Fibroblast of skin of right biceps (primary cell): ENCODE results near the gene PDE9A.

Experiments used
- DNase-seq: peaks from one replicate; pipeline ENCODE4 v3.0.0-alpha.2; 2013

Gene PDE9A

DNA sequence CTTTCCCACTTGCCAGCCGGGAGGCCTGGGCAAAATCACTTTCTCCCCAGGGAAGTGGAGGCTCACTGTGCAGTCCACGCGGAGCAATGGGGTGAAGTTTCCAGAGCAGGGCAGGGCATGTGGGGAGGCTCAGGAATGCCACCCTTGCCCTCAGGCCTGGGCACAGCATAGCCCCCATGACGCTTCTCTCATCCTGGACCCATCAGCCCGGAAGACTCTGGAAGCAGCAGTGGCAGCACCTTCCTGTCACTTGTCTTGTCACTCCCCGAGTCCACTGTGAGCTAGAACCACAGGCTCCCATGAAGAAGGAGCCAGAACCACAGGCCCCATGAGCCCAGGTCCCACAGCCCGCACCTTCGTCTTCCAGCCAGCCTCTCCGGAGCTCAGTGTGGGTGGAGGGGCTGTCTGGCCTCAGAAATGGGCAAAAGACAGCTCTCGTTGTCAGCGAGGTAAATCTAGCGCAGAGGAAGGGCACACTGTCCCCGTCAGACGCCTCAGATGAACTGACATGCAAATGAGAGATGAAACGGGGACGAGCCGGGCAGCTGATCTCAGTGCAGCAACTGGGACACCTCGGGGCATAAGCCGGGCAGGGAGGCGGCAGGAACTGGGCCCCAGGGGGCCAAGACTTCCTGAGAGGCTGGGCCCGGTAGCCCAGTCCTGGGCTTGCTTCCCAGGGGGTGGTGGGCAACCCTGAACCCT lies 6.1 kb downstream of the PDE9A start:
- DNase-seq, result no peak

DNA sequence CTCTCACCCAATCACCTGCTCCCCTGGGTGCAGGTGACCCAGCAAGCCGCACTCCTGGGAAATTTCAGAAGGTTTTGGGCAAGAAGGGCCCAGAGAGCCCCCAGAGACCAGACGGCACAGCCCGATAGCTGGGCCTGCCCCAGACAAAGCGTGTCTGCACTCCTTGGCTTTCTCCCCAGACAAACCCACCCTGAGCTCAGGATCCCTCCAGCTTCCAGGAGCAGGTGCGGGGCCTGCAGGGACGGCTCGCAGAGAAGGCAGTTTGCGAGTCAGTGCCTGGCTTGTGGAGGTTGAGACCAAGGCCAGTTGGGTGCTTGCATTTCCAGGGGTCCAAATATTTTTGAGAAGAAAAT lies 6.7 kb downstream of the PDE9A start:
- no peak for DNase-seq

DNA sequence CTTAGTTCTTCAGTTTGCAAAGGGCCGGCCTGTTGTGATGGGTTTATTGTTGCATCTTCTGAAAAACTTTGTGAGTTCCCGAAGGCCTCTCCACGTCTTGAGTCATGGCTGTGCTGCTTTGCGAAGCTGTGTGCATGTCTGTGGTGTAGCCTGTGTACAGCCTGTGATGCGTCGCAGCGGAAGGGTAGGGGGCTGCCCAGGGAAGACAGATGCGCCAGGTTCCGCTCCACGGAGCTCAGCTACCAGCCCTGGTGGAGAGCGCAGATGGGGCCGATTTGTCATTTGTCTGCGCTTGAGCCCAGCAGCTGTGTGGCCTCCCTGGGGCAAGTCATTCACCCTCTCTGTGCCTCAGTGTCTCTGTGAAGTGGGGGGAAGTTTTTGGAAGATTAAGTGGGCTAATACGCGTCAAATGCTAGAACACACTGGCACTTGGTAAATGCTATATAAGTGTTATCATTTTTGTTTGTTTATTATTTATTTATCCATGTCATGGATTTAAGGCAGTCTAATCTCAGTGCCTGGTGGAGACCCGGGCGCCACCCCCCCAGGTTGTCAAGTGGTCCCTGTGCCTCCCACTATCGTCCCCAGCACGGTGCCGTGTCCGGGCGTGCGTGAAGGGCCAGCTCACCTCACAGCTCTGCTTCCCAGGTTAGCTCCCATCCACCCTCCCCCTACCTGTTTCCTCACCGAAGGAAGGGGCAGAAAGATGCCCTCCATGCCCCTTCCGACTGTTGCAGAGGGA lies 8.4 kb downstream of the PDE9A start:
- no peak for DNase-seq

DNA sequence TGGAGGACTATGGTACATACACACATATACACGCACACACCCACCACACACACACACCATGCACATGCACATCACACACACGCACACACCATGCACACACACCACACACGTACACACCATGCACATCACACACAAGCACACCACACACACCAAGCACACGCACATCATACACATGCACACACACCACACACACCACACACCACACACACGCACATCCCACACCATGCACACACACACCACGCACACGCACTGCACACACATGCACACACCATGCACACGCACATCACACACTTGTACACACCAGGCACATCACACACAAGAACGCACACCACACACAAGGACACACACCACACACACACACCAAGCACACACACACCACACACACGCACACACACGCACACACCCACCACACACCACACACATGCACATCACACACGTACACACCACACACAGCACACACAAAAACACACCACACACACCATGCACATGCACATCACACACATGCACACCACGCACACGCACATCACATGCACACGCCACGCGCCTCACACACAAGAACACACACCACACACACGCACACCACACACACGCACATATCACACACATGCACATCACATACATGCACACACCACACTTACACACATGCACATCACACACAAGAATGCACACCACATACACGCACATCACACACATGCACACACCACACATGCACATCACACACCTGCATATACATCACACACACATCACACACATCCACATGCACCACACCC lies 9.2 kb downstream of the PDE9A start:
- no peak for DNase-seq

DNA sequence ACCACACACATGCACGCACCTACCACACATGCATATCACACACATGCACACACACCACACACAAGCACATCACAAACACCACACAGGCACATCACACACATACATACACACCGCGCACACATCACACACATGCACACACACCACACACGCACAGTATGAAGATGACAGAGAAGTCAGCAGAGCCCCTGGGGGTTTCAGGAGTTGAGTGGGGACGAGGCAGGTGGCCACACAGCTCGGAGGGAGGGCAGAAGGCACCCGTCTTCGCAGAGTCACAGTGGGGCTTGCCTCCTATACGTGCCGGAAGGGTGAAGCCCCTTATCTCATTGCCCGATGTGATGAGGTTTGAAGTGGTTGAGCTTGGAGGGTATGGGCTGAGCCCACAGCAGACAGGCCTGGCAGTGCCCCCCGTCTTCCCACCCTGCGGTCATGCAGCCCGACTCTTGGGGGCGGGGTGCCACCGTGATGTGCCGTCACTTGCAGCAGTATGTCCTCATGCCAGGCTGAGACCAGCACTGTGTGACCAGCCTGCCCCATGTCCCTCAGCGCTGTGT lies 9.9 kb downstream of the PDE9A start:
- no peak for DNase-seq

DNA sequence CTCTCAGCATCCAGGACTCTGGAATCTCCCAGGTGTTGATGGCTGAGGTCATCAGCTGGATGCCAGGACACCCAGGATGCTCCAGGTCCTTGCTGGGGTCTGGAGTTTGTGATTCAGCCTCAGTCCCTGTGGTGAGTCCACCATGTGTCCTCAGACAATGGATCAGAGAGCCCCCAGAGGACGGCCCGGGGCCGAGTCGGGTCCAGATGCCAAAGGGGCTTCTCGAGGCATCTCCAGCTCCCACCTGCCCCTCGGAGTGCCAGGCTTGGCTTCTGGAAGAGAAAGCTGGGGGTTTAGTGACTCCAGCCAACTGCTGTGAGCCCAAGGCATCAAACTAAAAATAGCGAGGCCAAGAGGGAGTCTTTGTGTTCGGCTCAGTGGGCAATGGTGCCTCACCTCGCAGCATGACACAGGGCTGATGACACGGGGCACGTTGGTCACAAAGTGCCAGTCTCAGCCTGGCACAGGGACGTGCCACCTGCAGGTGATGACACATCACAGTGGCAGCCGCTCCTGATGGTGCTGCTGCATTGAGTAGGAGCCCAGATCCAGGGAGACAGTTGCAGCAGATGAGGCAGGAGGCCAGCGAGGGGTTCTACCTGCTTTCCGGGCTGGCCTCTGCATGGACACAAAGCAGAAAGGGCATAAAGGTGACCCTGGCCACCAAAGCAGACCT lies 10.6 kb downstream of the PDE9A start:
- no peak for DNase-seq

DNA sequence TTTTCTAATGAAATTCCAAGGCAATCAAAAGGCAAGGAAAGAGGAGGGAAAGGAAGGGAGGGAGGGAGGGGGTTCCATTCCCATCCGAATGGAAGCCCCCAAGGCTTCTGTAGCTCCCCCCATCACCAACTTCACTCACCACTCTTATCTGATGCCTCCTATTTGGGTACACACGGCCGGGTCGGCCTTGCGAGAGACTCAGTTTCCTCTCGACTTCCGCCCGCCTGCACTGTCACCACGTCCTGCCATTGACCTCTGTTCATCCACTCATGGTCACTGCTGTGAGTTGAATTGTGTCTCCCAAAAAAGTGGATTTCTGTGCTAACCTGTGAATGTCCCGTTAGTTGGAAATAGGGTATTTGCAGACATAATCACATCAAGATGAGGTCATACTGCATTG lies 11.2 kb downstream of the PDE9A start:
- DNase-seq, result no peak

DNA sequence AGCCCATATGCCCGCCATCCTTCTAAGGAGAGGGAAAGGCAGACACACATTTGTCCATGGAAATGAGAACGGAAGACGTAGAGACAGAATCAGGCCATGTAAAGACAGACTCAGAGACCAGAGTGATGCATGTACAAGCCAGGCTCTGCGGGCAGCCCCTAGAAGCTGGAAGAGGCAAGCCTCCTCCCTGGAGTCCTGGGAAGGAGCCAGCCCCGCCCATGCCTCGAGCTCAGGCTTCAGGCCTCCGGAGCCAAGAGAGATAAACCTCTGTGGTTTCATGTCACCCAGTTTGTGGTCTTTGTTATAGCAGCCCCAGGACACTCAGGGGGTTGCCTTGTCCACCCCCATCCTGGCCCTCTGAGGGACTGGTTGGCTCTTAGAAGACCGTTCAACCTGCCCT lies 11.6 kb downstream of the PDE9A start:
- no peak for DNase-seq

DNA sequence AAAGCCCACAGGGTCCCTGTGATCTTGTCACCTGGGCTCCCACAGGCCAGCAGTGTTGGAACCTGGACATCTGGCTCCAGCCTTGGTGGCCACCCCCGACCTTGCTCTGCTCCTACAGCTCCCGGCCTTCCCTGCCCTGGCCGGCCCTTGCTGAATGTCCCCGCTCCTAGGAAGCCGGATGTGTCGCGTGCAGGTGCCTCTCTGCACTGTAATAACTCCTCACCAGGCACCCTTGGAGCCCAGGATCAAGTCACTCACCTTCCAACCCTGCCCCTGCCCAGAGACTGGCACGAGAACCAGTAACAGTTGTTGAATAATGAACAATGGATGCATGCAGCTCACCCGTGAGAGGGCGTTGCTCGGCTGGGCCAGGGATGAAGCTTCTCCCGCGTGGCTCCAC lies 12.1 kb downstream of the PDE9A start:
- DNase-seq, result no peak

DNA sequence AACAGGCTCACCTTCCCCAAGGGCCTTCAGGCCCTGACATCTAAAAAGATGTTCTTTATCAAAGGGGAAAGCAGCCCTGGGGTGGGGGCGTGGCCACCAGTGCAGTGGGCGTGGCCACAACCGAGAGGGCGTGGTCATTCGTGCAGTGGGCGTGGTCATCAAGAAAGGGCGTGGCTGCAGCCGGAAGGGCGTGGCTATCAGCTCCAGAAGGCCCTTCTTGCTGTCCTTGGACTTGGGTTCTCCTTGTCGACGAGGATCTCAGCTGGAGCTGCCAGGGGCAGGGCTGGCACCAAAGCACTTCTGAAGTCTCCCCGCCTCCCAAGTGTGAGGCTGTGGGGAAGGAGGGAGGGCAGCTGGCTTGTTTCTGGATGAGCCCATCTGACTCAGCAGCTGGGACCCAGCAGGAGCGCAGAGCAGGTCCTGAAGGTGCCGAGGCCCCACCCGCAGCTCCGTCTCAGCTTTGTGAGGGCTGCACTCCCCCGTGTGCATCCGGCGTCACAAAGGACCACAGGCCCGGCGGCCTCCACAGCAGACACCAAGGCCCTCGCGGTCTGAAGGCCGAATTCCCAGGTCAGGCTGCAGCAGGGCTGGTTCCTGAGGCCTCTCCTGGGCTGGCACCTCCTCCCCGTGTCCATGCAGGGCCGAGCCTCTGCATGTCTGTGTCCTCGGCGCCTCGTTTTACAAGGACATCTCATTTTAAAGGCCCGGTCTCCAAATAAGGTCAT lies 12.8 kb downstream of the PDE9A start:
- DNase-seq, result no peak

DNA sequence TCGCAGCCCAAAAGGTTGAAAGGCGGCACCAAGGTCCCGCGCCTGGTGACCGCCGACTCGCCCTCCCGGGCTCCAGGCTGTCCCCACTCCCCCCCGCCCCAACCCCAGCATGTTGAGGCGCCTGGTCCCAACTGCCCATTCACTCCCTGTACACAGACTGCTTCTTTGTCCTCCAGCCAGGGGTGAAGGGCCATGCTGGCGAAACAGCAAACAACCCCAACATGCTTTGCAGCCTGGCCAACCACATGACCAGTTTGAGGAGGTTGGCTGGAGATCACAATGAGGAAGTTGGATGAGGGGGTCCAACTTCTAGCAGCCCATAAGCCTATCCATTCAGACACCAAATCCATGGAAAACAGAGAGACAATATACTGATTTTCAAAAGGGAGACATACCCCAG lies 13.5 kb downstream of the PDE9A start:
- no peak for DNase-seq

DNA sequence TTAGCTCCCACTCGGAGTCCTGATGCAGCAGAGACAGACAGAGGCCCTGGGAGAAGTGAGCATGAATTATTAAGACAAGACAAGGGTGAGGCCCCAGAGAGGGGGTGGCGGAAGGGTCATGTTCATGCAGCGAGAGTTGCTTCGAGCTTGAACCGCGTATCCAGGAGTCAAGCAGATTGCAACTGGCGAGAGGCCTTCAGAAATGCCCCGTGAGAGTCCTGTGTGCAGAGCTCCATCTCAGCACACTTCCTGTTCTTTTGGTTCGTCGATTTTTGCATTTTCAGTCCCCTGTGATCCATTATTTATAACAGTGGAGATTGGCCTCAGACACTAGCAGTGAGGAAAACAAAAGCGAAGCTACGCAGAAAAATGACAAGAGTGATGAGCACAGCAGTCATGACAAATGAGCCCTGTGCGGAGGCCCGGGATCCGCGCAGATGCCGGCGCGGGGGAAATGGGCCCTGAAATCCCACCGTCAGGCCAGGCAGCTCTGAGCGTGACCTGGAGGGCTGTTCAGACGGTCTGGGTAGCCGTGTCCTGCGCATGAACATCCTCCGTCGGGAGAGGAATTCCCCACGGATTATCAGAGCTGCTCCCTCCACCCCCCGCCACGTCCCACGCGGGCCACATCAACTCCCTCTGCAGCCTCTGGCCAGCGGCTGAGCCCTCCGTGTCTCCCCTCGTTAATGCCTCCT lies 15.0 kb downstream of the PDE9A start:
- no peak for DNase-seq

DNA sequence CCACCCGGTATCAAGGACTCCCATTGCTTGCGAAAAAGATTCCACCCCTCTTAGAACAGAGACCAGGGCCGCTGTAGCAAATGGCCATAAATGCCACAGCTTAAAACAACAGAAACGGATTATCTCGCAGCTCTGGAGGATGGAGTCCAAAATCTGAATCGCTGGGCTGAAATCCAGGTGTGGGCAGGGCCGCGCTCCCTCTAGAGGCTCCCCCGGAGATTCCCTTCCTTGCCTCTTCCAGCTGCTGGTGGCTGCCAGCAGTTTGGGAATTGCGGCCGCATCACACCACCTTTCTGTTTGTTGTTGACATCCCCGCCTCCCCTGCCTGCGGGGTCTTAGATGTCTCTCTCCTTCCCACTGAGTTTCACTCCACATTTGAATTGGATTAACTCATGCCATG lies 15.6 kb downstream of the PDE9A start:
- DNase-seq, result no peak

DNA sequence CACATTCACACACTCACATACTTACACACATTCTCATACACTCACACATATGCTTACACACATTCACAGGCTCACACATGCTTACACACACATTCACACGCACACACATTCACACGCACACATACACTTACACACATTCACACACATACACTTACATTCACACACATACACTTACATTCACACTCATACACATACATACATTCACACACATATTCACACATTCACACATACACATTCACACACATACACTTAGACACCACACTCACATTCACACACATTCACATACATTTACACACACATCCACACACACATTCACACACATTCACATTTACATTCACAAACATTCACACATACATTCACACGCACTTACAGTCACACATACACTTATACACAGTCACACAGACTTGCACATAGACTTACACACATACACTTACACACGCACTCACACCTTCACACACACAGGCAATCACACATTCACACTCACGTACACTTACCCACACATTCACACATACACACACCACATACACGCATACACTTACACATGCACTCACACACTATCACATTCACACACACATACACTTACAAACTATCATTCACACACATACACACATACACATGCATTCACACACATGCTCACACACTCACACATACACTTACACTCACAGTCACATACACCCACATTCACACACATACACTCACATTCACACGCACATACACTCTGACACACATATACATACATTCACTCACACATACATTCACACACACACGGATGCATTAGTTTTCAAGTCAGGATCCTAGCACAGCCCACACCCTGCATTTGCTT lies 16.8 kb downstream of the PDE9A start:
- DNase-seq, result no peak

DNA sequence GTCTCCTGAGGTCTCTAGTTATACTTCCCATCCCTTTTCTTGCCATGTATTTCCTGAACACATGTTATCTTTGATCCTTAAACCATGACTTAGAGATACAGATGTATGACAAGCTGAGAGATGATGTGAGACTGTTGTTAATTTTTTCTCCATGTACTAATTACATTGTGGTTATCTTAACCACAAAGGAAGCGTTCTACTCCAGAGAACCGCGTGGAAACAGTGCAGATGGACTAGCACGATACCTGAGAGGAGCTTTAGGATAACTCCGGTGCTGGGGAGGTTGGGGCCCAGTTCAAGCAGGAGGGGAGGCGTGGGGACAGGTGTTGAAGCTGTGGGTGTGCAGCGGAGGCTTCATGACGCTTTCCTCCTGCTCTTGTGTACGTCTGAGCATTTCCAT lies 17.5 kb downstream of the PDE9A start:
- DNase-seq, result no peak

DNA sequence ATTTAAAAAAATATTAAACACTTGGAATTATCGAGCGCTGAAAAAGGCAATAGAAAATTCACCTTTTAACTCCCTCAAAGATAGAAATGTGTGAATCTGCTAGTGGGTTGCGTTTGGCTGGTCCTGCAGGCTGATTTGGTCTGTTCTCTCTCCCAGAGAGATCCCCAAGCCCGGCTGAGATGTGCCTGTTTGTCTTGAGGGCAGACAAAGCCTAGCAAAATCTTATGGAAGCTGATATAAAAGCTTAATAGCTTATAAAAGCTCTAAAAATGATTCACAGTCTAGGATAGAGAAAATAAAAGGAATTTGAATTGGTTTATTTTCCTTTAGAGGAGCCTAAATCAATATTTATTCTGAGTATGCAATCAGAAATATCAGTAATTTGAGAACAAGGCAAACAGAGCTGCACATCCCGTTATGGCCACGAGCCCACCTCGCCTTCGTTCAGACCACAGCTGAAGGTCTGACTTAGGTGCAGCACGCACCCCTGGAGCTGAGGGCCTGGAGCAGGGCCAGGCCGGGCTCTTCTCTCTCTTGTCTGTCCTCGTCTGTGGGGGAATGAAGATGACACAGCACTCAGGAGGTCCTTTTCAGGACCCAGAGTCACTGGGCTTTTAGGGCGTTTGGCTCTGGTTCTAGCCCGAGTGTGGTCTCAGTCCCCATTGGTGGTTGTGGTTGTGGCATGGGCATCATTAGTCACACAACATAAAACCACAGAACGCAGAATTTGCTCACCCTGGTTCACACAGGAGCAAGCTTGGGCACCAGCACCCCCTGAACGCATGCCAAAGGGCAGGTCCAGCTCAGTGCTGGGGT lies 18.6 kb downstream of the PDE9A start:
- DNase-seq, result no peak

DNA sequence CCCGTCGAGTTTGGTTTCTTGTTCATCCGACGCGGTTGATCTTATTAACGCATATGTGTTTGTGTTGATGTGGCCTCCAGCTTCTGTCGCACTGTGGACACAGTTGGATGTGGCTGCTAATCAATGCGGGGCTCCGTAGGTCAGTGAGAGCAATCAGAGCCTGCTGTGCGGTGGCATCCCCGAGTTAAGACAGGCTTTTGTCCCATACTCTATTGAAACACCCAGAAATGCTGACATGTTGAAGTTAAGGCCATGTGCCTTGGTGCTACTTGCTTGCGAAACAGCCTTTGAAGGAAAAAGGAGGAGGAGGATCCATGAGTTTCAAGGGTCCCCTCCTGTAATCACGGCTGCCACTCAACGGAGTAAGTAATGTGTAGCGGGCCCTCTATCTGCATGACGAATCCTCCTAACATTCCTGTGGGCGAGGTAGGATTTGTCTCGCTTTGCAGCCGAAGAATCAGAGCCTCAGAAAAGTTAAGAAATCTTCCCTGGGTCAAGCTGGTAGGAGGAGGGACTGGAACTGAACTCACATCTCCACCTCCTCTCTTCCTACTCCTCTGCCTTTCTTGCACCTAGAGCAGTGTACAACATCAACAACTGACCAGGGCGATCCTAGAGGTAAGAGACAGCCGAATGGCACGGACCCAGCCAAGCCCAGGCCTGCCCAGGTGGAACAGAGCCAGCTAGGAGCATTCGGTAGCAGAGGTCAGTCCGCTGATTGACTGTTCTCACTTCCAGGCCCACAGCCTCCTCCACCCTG lies 19.5 kb downstream of the PDE9A start:
- peak; percentile 53 for DNase-seq

DNA sequence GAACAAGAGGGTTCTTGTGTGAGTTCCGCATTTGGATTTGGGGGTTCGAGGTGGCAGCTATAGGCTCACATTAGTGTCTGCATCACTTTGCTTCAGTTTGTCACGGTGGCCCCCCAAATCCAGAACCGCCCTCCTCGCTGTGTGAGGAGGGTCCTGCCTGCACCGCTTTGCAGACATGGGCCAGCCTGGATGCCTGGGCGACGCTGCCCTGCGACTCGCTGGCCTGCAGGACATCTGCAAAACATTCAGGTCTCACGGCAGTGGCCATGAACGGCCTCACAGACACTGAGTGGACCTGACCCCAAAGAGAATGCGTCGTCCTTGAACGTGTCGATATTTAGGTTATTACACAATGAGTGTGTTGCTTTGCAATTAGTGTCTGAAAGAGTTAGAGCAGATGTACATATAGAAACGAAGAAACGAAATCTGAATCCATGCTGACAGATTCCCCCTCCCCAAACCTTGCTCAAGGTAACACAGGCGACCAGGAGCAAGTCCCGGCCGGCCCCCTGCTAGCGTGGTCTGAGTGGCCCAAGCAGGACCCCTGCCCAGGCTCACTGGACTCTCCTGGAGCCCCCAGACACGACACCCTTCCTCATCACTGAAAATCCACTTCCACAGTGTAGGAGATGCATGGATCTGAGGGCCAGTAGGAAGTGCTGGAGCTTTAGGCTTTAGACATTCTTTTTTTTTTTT lies 20.4 kb downstream of the PDE9A start:
- no peak for DNase-seq
